WTC11 (cell line): ENCODE data around the gene CTDP1. TPM values are rescaled to one million over a fixed set of nuclear protein-coding genes. Genes with fewer than 3 reads are reported as not detected.
A peak's percentile ranks its signal among the peaks of the same experiment; 100 is the strongest.

Source experiments
- ATAC-seq: fragments of 200-7000 bp; cut with Tn5 transposase; 2 replicates; pipeline ENCODE4 v1.10.0; 2021; ENCODE audit warnings: mild to moderate bottlenecking, moderate library complexity
- CTCF ChIA-PET: fragments of 300-600 bp; sonication (Branson Sonifier 250); formaldehyde crosslinking; loops from one replicate; lab custom pipeline; 2021; ENCODE audit warnings: antibody characterized with exemption; lab: Charles Lee
- POLR2A ChIA-PET: fragments of 350-600 bp; sonication (Branson Sonifier 250); formaldehyde crosslinking; loops from one replicate; lab custom pipeline; 2021; ENCODE audit warnings: antibody characterized with exemption; lab: Charles Lee
- DNase-seq: peaks from one replicate; pipeline ENCODE4 v3.0.0; 2021; ENCODE audit warnings: low spot score
- H3K27ac Mint-ChIP-seq: 2 replicates; pipeline ENCODE4 v1.8.0; 2021; ENCODE audit warnings: mixed read lengths
- H3K27me3 Mint-ChIP-seq: 2 replicates; pipeline ENCODE4 v1.8.0; 2021; ENCODE audit warnings: low read depth, mild to moderate bottlenecking, moderate library complexity, mixed read lengths
- H3K36me3 Mint-ChIP-seq: 2 replicates; pipeline ENCODE4 v1.8.0; 2021; ENCODE audit warnings: mixed read lengths
- H3K4me1 Mint-ChIP-seq: 2 replicates; pipeline ENCODE4 v1.8.0; 2022; ENCODE audit warnings: mixed read lengths
- H3K4me3 Mint-ChIP-seq: 2 replicates; pipeline ENCODE4 v1.8.0; 2021; ENCODE audit warnings: mild to moderate bottlenecking, moderate library complexity, mixed read lengths
- H3K9me3 Mint-ChIP-seq: 2 replicates; pipeline ENCODE4 v1.8.0; 2021; ENCODE audit warnings: mixed read lengths
- E2F1 ChIP-seq: sonication (generic); formaldehyde crosslinking; IDR thresholded peaks from 2 replicates; pipeline ENCODE4 v1.8.0; 2022; ENCODE audit warnings: mild to moderate bottlenecking, missing genetic modification reagents
- GRHL2 ChIP-seq: fragments of 250-450 bp; sonication (Bioruptor Pico); IDR thresholded peaks from 2 replicates; pipeline ENCODE4 v1.8.0; 2022; ENCODE audit warnings: mild to moderate bottlenecking, moderate library complexity; ENCODE audit not compliant: insufficient replicate concordance, severe bottlenecking
- IRF1 ChIP-seq: sonication (generic); formaldehyde crosslinking; IDR thresholded peaks from 2 replicates; pipeline ENCODE4 v1.8.0; 2023; ENCODE audit warnings: missing genetic modification reagents
- NFYB ChIP-seq: sonication (generic); formaldehyde crosslinking; conservative IDR thresholded peaks from 2 replicates; pipeline ENCODE4 v1.8.0; 2022; ENCODE audit warnings: low read depth, missing genetic modification reagents
- RELA ChIP-seq: sonication (generic); formaldehyde crosslinking; IDR thresholded peaks from 2 replicates; pipeline ENCODE4 v1.8.1; 2022; ENCODE audit warnings: missing genetic modification reagents, mild to moderate bottlenecking, borderline replicate concordance
- TP53 ChIP-seq: sonication (generic); formaldehyde crosslinking; IDR thresholded peaks from 2 replicates; pipeline ENCODE4 v1.8.1; 2023; ENCODE audit warnings: mild to moderate bottlenecking, missing genetic modification reagents
- ZNF138 ChIP-seq: sonication (generic); formaldehyde crosslinking; conservative IDR thresholded peaks from 2 replicates; pipeline ENCODE4 v1.8.1; 2022; ENCODE audit warnings: mild to moderate bottlenecking, moderate library complexity, missing genetic modification reagents
- ZNF317 ChIP-seq: sonication (generic); formaldehyde crosslinking; IDR thresholded peaks from 2 replicates; pipeline ENCODE4 v1.8.1; 2023; ENCODE audit warnings: low read depth, mild to moderate bottlenecking, moderate library complexity, missing genetic modification reagents, borderline replicate concordance
- ZNF396 ChIP-seq: fragments of 250-450 bp; sonication (Bioruptor Pico); IDR thresholded peaks from 2 replicates; pipeline ENCODE4 v1.8.0; 2021; ENCODE audit warnings: mild to moderate bottlenecking, moderate library complexity, borderline replicate concordance
- ZNF532 ChIP-seq: fragments of 250-450 bp; sonication (Bioruptor Pico); IDR thresholded peaks from 2 replicates; pipeline ENCODE4 v1.9.0; 2021; ENCODE audit warnings: mild to moderate bottlenecking, borderline replicate concordance
- ZNF671 ChIP-seq: fragments of 250-450 bp; sonication (Bioruptor Pico); IDR thresholded peaks from 2 replicates; pipeline ENCODE4 v1.8.0; 2021; ENCODE audit warnings: mild to moderate bottlenecking
- total RNA-seq: library from RNA; stranded (reverse); gene quantifications from 3 replicates; pipeline ENCODE4 v1.2.3, GENCODE V29; 2021
- TF ChIP-seq, protein P1 (sequence below): sonication (generic); formaldehyde crosslinking; IDR thresholded peaks from 2 replicates; pipeline ENCODE4 v1.8.1; 2022; ENCODE audit warnings: low read depth, missing genetic modification reagents, borderline replicate concordance
- TF ChIP-seq, protein P2 (sequence below): sonication (generic); formaldehyde crosslinking; IDR thresholded peaks from 2 replicates; pipeline ENCODE4 v1.8.0; 2022; ENCODE audit warnings: mild to moderate bottlenecking, missing genetic modification reagents
- TF ChIP-seq, protein P3 (sequence below): fragments of 250-450 bp; sonication (Bioruptor Pico); IDR thresholded peaks from 2 replicates; pipeline ENCODE4 v1.9.0; 2021; ENCODE audit warnings: mild to moderate bottlenecking
- TF ChIP-seq, protein P4 (sequence below): fragments of 250-450 bp; sonication (Bioruptor Pico); IDR thresholded peaks from 2 replicates; pipeline ENCODE4 v1.9.0; 2021; ENCODE audit warnings: mild to moderate bottlenecking

Gene CTDP1
- total RNA-seq, 1 experiment from 2014 or later, result 39.7 TPM

- CTCF ChIA-PET, result no interaction called here
- H3K9me3 Mint-ChIP-seq, result peaks cover 6% of the 10 kb centered on the region
- ATAC-seq (no peak), DNase-seq (no peak)
- no peak overlapping the region for H3K4me3 Mint-ChIP-seq
- no peaks in the 10 kb centered on the region for H3K4me1 Mint-ChIP-seq
- no peak overlapping the region for H3K27ac Mint-ChIP-seq
- H3K27me3 Mint-ChIP-seq, result no peaks in the 10 kb centered on the region
- TF ChIP-seq IRF1 (CRISPR knock-in tag), result no peak
- TF ChIP-seq, all 79 proteins: peak for 0
- POLR2A ChIA-PET, result no interaction called here
- no peaks in the 10 kb centered on the region for H3K36me3 Mint-ChIP-seq
These were observed 28.6 kb upstream of the CTDP1 start for GRCh38 chr18:79650959-79651358.

- no peak for DNase-seq
- POLR2A ChIA-PET, result no interaction called here
- Mint-ChIP-seq H3K27ac (no peak overlapping the region), H3K9me3 (peaks cover 11% of the 10 kb centered on the region), H3K27me3 (peaks cover 10% of the 10 kb centered on the region; the same call in 1 of the 2 replicates), H3K4me3 (no peak overlapping the region), H3K4me1 (peaks cover 23% of the 10 kb centered on the region), H3K36me3 (peaks cover 3% of the 10 kb centered on the region; the same call in 1 of the 2 replicates)
- ATAC-seq, result peak; percentile 83
- TF ChIP-seq ZNF532 (CRISPR knock-in tag) (no peak), TP53 (CRISPR knock-in tag) (no peak), ZNF138 (no peak), ZNF396 (no peak), RELA (CRISPR knock-in tag) (no peak), ZNF671 (CRISPR knock-in tag) (no peak), GRHL2 (CRISPR knock-in tag) (no peak), ZNF317 (CRISPR knock-in tag) (no peak), E2F1 (no peak), NFYB (CRISPR knock-in tag) (no peak)
- TF ChIP-seq, protein P1, sequence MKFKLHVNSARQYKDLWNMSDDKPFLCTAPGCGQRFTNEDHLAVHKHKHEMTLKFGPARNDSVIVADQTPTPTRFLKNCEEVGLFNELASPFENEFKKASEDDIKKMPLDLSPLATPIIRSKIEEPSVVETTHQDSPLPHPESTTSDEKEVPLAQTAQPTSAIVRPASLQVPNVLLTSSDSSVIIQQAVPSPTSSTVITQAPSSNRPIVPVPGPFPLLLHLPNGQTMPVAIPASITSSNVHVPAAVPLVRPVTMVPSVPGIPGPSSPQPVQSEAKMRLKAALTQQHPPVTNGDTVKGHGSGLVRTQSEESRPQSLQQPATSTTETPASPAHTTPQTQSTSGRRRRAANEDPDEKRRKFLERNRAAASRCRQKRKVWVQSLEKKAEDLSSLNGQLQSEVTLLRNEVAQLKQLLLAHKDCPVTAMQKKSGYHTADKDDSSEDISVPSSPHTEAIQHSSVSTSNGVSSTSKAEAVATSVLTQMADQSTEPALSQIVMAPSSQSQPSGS (CRISPR knock-in tag), result no peak
- TF ChIP-seq, protein P2, sequence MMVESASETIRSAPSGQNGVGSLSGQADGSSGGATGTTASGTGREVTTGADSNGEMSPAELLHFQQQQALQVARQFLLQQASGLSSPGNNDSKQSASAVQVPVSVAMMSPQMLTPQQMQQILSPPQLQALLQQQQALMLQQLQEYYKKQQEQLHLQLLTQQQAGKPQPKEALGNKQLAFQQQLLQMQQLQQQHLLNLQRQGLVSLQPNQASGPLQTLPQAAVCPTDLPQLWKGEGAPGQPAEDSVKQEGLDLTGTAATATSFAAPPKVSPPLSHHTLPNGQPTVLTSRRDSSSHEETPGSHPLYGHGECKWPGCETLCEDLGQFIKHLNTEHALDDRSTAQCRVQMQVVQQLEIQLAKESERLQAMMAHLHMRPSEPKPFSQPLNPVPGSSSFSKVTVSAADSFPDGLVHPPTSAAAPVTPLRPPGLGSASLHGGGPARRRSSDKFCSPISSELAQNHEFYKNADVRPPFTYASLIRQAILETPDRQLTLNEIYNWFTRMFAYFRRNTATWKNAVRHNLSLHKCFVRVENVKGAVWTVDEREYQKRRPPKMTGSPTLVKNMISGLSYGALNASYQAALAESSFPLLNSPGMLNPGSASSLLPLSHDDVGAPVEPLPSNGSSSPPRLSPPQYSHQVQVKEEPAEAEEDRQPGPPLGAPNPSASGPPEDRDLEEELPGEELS (CRISPR knock-in tag), result no peak
- TF ChIP-seq, protein P3, sequence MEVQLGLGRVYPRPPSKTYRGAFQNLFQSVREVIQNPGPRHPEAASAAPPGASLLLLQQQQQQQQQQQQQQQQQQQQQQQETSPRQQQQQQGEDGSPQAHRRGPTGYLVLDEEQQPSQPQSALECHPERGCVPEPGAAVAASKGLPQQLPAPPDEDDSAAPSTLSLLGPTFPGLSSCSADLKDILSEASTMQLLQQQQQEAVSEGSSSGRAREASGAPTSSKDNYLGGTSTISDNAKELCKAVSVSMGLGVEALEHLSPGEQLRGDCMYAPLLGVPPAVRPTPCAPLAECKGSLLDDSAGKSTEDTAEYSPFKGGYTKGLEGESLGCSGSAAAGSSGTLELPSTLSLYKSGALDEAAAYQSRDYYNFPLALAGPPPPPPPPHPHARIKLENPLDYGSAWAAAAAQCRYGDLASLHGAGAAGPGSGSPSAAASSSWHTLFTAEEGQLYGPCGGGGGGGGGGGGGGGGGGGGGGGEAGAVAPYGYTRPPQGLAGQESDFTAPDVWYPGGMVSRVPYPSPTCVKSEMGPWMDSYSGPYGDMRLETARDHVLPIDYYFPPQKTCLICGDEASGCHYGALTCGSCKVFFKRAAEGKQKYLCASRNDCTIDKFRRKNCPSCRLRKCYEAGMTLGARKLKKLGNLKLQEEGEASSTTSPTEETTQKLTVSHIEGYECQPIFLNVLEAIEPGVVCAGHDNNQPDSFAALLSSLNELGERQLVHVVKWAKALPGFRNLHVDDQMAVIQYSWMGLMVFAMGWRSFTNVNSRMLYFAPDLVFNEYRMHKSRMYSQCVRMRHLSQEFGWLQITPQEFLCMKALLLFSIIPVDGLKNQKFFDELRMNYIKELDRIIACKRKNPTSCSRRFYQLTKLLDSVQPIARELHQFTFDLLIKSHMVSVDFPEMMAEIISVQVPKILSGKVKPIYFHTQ (CRISPR knock-in tag), result no peak
- TF ChIP-seq, protein P4, sequence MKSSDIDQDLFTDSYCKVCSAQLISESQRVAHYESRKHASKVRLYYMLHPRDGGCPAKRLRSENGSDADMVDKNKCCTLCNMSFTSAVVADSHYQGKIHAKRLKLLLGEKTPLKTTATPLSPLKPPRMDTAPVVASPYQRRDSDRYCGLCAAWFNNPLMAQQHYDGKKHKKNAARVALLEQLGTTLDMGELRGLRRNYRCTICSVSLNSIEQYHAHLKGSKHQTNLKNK (CRISPR knock-in tag), result no peak
- CTCF ChIA-PET, result interaction anchor here (1.7 kb wide), 1 partner anchor 279 kb away, joined by 7 read pairs; no protein-coding TSS in a partner anchor
These were observed 22.1 kb upstream of the CTDP1 start for GRCh38 chr18:79657342-79657996.
